Measurements from ENCODE around the gene EPSTI1.

The EPSTI1 gene

DNA sequence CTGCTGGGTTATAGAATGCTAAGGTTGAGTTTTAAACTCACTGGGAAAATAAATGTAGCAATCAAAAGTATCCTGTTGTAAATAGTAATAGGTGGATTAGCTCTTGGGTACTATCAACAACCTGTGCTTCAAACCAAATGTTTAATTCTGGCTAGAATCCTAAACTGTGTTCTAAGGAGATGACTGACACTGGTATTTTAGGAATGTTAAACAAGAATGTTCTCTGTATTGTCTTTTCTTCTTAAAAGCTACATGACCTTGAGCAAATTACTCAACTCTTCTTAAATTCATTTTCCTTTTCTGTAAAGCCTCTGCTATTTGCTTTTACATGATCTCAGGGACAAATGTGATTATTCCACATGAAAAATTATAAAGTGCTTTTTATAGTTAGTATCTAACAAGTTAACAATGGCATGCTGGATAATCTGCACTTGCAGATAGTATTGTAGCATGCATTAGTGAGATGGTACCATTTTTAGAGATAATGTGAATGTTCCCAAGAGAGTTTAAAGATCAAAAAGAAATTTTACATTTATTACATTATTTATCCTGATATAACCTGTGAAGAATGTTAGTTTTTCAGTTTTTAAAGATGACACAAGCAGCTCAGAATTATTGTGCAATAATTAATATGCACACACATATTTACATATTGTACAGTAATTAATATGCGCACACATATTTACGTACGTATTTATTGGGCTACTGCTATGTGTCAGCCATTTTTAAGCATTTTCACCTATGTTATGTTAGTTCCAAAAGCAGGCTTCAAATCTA is 13.6 kb upstream of the EPSTI1 start:
- DNase-seq (ENCODE audit: low read depth in 2 of 2), result peak; percentile 69 to 75
- H3K4me3 ChIP-seq (replicated peaks in 1 of 2; ENCODE audit: low read depth in 2 of 2, low read length in 2 of 2), result no peak overlapping the region
- TF ChIP-seq, protein P1, sequence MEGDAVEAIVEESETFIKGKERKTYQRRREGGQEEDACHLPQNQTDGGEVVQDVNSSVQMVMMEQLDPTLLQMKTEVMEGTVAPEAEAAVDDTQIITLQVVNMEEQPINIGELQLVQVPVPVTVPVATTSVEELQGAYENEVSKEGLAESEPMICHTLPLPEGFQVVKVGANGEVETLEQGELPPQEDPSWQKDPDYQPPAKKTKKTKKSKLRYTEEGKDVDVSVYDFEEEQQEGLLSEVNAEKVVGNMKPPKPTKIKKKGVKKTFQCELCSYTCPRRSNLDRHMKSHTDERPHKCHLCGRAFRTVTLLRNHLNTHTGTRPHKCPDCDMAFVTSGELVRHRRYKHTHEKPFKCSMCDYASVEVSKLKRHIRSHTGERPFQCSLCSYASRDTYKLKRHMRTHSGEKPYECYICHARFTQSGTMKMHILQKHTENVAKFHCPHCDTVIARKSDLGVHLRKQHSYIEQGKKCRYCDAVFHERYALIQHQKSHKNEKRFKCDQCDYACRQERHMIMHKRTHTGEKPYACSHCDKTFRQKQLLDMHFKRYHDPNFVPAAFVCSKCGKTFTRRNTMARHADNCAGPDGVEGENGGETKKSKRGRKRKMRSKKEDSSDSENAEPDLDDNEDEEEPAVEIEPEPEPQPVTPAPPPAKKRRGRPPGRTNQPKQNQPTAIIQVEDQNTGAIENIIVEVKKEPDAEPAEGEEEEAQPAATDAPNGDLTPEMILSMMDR (IDR thresholded peaks at IDR 0.05; ENCODE audit: low read depth, low read length), result no peak

DNA sequence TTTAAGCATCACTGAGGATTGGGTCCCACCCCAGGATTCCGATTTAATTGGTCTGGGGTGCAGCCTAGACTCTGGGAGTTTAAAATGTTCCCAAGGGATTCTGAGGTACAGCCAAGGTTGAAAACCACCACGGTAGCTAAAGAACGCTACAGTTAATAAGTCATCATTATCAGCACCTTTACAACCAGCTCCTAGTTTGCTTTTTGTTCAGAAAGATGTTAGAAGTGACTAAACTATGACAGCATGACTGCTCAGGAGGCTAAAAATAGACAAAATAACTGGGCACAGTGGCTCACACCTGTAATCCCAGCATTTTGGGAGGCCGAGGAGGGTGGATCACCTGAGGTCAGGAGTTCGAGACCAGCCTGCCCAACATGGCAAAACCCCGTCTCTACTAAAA is 11.7 kb upstream of the EPSTI1 start:
- DNase-seq (ENCODE audit: low read depth in 2 of 2), result no peak
- TF ChIP-seq, protein P1 (IDR thresholded peaks at IDR 0.05; ENCODE audit: low read depth, low read length), result no peak
- no peak overlapping the region for H3K4me3 ChIP-seq (replicated peaks in 1 of 2; ENCODE audit: low read depth in 2 of 2, low read length in 2 of 2)

DNA sequence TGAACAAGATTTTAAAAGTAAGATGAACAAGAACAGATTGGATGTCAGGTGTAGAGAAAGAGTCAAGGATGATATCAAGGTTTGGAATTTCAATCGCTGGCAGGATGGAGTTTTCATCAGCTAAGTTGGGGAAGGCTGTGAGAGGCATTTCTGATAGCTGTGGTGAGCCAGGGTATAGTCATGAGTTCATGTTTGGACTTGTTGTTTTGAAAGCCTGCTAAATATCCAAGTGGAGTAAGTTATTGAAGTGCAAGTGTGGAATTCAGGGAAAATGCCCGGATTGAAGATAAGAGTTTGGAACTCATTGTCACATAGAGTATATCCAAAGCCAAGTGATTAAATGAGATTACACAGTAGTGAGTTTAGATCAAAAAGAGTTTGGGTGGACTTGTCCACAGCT is 11.0 kb upstream of the EPSTI1 start:
- H3K4me3 ChIP-seq (replicated peaks in 1 of 2; ENCODE audit: low read depth in 2 of 2, low read length in 2 of 2), result no peak overlapping the region
- TF ChIP-seq, protein P1 (IDR thresholded peaks at IDR 0.05; ENCODE audit: low read depth, low read length), result no peak
- DNase-seq (ENCODE audit: low read depth in 2 of 2), result no peak

DNA sequence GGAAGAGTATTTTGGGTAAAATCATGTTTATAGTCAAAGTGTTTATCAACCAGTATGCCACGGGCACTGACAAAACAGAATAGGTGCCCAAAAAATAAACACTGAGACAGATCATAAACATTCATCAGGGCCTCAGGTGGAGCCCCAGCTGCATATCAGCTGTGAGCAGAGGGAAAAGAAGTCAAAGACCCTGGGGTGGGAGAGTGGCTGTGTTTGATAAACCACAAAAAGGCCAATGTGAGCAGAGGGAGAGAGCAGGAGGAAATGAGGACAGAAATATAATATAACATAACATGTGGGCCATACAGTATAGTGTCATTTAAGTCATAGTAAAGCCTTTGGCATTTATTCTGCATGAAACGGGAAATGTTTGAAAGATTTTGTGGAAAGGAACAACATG is 10.0 kb upstream of the EPSTI1 start:
- TF ChIP-seq, protein P1 (IDR thresholded peaks at IDR 0.05; ENCODE audit: low read depth, low read length), result no peak
- no peak for DNase-seq (ENCODE audit: low read depth in 2 of 2)
- no peak overlapping the region for H3K4me3 ChIP-seq (replicated peaks in 1 of 2; ENCODE audit: low read depth in 2 of 2, low read length in 2 of 2)

DNA sequence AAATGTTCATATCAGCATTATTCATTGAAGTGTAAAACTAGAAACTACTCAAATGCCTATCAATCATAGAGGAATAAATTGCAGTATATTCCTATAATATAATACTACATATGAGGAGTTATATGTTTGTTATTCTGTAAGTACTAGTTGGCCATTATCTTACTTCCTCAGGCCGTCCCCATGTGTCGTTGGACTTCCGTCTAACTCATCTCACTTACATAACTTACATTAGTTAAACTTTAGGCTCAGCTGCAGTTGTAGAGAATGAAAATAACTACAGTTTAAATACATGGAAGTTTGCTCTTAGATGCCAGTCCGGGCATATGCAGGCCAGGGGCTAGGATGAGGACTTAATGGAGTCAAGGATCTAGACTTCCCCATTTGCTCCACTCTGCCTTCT is 8.6 kb upstream of the EPSTI1 start:
- TF ChIP-seq, protein P1 (IDR thresholded peaks at IDR 0.05; ENCODE audit: low read depth, low read length), result no peak
- no peak for DNase-seq (ENCODE audit: low read depth in 2 of 2)
- H3K4me3 ChIP-seq (replicated peaks in 1 of 2; ENCODE audit: low read depth in 2 of 2, low read length in 2 of 2), result no peak overlapping the region

DNA sequence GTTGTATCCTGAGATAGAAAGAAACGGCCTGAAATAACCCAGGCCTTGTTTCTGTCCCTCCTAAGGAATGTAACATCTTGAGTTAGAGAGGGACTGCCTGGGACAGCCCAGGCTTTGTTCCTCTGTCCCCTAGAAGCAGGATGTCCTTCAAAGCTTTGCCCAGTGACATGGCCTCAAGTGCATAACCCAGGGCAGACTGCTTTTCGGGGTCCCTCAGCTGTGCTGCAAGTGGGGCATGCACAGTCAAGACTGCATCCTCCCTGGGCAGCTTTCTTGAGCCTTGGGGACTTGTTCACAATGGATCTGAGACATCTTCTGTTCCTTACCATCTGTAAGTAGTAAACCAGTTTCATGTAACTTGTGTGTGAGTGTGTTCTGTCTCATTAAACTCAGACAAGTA is 7.5 kb upstream of the EPSTI1 start:
- no peak for DNase-seq (ENCODE audit: low read depth in 2 of 2)
- TF ChIP-seq, protein P1 (IDR thresholded peaks at IDR 0.05; ENCODE audit: low read depth, low read length), result no peak
- H3K4me3 ChIP-seq (replicated peaks in 1 of 2; ENCODE audit: low read depth in 2 of 2, low read length in 2 of 2), result no peak overlapping the region

DNA sequence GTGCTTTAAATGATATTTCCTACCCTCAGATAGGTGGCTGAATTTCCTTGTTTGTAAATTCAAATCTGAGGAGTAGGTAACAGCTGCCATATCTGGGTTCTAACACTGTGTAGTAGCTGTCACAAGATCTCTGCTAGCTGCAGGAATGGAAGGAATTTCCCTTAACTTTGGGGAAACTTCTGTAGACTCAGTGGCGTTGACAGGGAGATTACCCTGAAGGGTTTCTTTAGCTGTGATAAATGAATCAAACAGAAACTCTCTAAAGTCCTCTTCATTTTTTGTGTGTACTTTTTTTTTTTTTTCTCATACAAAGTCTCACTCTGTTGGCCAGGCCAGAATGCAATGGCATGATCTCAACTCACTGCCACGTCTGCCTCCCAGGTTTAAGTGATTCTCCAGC is 5.3 kb upstream of the EPSTI1 start:
- peak; percentile 52 to 76 for DNase-seq (ENCODE audit: low read depth in 2 of 2)
- H3K4me3 ChIP-seq (replicated peaks in 1 of 2; ENCODE audit: low read depth in 2 of 2, low read length in 2 of 2), result no peak overlapping the region
- TF ChIP-seq, protein P1 (IDR thresholded peaks at IDR 0.05; ENCODE audit: low read depth, low read length), result no peak
